NCI-H748 treated with DMSO at 0.1 percent for 48 hours (cell line): ENCODE results near the gene DPP7.

Source experiments
- DNase-seq: peaks from one replicate; lab custom pipeline; 2025; lab: John Stamatoyannopoulos, UW

DPP7 gene

GRCh38 chr9:137111788-137112563 is 2.6 kb downstream of the DPP7 start:
- no peak for DNase-seq

- no peak for DNase-seq
Measured at GRCh38 chr9:137110911-137111787, 3.4 kb downstream of the DPP7 start.

- no peak for DNase-seq
Measured at GRCh38 chr9:137110147-137110910, 4.2 kb downstream of the DPP7 start.

- no peak for DNase-seq
Measured at GRCh38 chr9:137109250-137110146, 5.0 kb downstream of the DPP7 start.

GRCh38 chr9:137108608-137109249 is 5.8 kb downstream of the DPP7 start:
- no peak for DNase-seq

GRCh38 chr9:137107982-137108381 is 6.6 kb downstream of the DPP7 start:
- no peak for DNase-seq

- no peak for DNase-seq
Measured at GRCh38 chr9:137107312-137107921, 7.1 kb downstream of the DPP7 start.

- DNase-seq = no peak
Measured at GRCh38 chr9:137106662-137107250, 7.8 kb downstream of the DPP7 start.

GRCh38 chr9:137105814-137106661 is 8.5 kb downstream of the DPP7 start:
- no peak for DNase-seq

GRCh38 chr9:137103206-137103999 is 11.1 kb downstream of the DPP7 start:
- no peak for DNase-seq

GRCh38 chr9:137099231-137099630 is 15.3 kb downstream of the DPP7 start:
- DNase-seq = no peak

GRCh38 chr9:137097761-137098462 is 16.6 kb downstream of the DPP7 start:
- no peak for DNase-seq

GRCh38 chr9:137096785-137097546 is 17.6 kb downstream of the DPP7 start:
- DNase-seq = no peak

- no peak for DNase-seq
Measured at GRCh38 chr9:137095664-137096517, 18.6 kb downstream of the DPP7 start.

- DNase-seq = no peak
Measured at GRCh38 chr9:137089232-137089947, 25.1 kb downstream of the DPP7 start.
